ENCODE results near the gene NR5A1.

Gene NR5A1

GRCh38 chr9:124488641-124489210 lies 18.5 kb downstream of the NR5A1 start:
- POLR2A ChIA-PET: interaction anchor here (0.5 kb wide), 1 partner anchor 10 kb away, joined by 4 read pairs; no protein-coding TSS in a partner anchor
- no peaks in the 10 kb centered on the region for H3K9me3 ChIP-seq (ENCODE audit: control insufficient read depth, insufficient read depth, low read depth, low read length)
- no peak overlapping the region for H3K27ac ChIP-seq (ENCODE audit: extremely low read depth, low read depth, low read length)
- no peaks in the 10 kb centered on the region for H3K4me1 ChIP-seq (ENCODE audit: control insufficient read depth, insufficient read depth, low read length)
- TF ChIP-seq ZNF398 (tag by site-specific recombination; IDR thresholded peaks at IDR 0.05) (no peak), WT1 (tag by site-specific recombination; IDR thresholded peaks at IDR 0.05) (no peak), ZEB2 (tag by site-specific recombination; IDR thresholded peaks at IDR 0.05) (no peak), ZNF664 (tag by site-specific recombination; IDR thresholded peaks at IDR 0.05) (no peak), ZNF112 (tag by site-specific recombination; IDR thresholded peaks at IDR 0.05) (no peak), ZNF654 (tag by site-specific recombination; IDR thresholded peaks at IDR 0.05; ENCODE audit: low read depth) (no peak), BCL11A (tag by site-specific recombination; IDR thresholded peaks at IDR 0.05; ENCODE audit: low read depth) (no peak), ZNF621 (tag by site-specific recombination; IDR thresholded peaks at IDR 0.05) (no peak), GLIS1 (tag by site-specific recombination; IDR thresholded peaks at IDR 0.05) (no peak), ZNF23 (tag by site-specific recombination; IDR thresholded peaks at IDR 0.05; ENCODE audit: borderline replicate concordance) (no peak), BCL6B (tag by site-specific recombination; IDR thresholded peaks at IDR 0.05) (no peak), ZNF302 (tag by site-specific recombination; IDR thresholded peaks at IDR 0.05; ENCODE audit: low read depth) (no peak), ZNF548 (tag by site-specific recombination; IDR thresholded peaks at IDR 0.05) (no peak), ZNF544 (tag by site-specific recombination; IDR thresholded peaks at IDR 0.05) (no peak)
- CTCF ChIA-PET: interaction anchor here (0.6 to 0.7 kb wide), 2 partner anchors 8 to 15 kb away, joined by 3 read pairs; no protein-coding TSS in a partner anchor
- H3K4me3 ChIP-seq (ENCODE audit: low read depth, low read length): no peak overlapping the region
- H3K36me3 ChIP-seq (ENCODE audit: control insufficient read depth in 2 of 2, insufficient read depth in 1 of 2, low read length in 2 of 2): no peaks in the 10 kb centered on the region

GRCh38 chr9:124487260-124488182 lies 19.7 kb downstream of the NR5A1 start:
- POLR2A ChIA-PET: no interaction called here
- TF ChIP-seq GLIS1 (tag by site-specific recombination; IDR thresholded peaks at IDR 0.05) (no peak), ZNF768 (tag by site-specific recombination; IDR thresholded peaks at IDR 0.05) (no peak), ZNF791 (tag by site-specific recombination; IDR thresholded peaks at IDR 0.05) (no peak), AEBP2 (tag by site-specific recombination; IDR thresholded peaks at IDR 0.05; ENCODE audit: borderline replicate concordance) (no peak), YY2 (tag by site-specific recombination; IDR thresholded peaks at IDR 0.05) (no peak), ZNF544 (tag by site-specific recombination; IDR thresholded peaks at IDR 0.05) (no peak), ZNF518A (tag by site-specific recombination; conservative IDR thresholded peaks at IDR 0.05; ENCODE audit: low read depth) (no peak), ZNF639 (tag by site-specific recombination; IDR thresholded peaks at IDR 0.05) (no peak), ZNF211 (tag by site-specific recombination; IDR thresholded peaks at IDR 0.05; ENCODE audit: low read depth) (no peak), ZNF266 (tag by site-specific recombination; IDR thresholded peaks at IDR 0.05; ENCODE audit: low read depth) (no peak)

More at GRCh38 chr9:124487260-124488182, 19.7 kb downstream of the NR5A1 start:
- H3K27ac ChIP-seq (ENCODE audit: extremely low read depth, low read depth, low read length): no peak overlapping the region
- H3K9me3 ChIP-seq (ENCODE audit: control insufficient read depth, insufficient read depth, low read depth, low read length): no peaks in the 10 kb centered on the region
- CTCF ChIA-PET: no interaction called here
- no peak overlapping the region for H3K4me3 ChIP-seq (ENCODE audit: low read depth, low read length)
- no peaks in the 10 kb centered on the region for H3K4me1 ChIP-seq (ENCODE audit: control insufficient read depth, insufficient read depth, low read length)
- H3K36me3 ChIP-seq (ENCODE audit: control insufficient read depth in 2 of 2, insufficient read depth in 1 of 2, low read length in 2 of 2): no peaks in the 10 kb centered on the region
